RPMI8226 (cell line): ENCODE measurements around the gene ADGRD1.
"Not testable (repeated sequence)": the region's sequence is repeated elsewhere in the genome, so short reads cannot be mapped to it uniquely, and the experiment has no call there.

ENCODE experiments used
- DNase-seq: peaks from one replicate; pipeline ENCODE4 v3.0.0-alpha.2; 2015

Gene ADGRD1

DNA sequence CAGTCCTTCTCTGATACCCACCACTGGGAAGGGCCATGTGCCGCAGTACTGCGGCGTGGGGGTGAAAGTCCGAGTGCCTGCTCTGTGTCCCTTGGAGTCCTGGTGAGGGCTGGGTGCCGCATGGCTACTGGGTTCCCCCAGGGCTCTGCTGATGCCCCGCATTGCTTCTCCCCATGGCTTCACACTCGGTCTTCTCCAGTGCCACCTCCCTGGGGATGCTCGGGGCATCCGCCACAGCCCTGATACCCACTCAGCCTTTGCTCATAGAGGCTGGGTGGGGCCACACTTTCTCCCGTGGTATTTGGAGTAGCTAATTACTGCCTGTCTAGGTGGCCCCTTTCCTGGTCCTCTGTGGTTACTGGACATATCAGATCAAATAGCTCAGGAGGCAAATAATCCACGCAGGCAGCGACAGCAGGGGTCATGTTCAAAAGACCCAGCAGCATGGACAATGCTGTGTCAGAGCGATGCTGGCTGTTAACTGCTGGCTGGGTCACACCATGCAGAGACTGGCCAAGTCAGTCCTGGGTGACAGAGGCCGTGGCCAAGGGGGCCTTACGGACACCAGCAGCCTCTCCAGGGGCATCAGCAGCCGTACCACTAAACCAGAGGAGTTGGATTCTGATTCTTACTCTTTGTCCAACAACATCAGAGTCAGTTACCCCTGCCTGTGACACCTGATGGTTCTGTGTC, 106.5 kb downstream of the ADGRD1 start:
- no peak for DNase-seq

DNA sequence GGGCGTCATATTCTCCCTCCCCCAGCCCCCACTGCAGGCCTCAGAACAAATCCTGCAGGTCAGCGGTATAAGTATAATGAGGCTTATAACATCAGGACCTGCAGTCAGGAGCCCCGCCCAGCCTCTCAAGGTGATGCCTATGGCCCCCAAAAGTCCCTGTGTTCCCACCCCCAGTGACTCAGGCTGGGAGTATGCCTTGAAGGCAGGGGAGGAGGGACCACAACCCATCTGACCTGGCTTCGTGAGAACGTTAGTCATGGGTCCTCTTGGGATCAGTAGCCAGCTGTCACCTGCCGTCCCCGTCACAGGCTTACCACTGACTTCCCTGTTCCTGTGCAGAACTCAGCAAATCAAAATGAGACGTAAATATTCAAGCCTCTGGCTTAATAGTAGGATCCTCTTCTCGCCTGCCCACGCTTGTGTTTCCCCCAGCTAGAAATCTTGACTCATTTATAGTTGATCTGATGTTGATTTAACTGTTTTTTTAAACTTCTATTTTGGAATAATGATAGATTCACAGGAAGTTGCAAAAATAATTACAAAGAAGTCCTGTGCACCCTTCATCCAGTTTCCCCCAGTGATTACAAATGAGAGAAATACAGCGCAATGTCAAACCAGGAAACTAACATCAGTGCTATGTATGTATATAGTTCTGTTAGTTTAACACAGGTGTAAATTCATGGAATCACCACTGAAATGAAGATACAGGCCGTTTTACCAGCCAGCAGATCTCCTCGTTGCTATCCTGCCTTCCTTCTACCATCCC, 107.5 kb downstream of the ADGRD1 start:
- DNase-seq, result no peak

DNA sequence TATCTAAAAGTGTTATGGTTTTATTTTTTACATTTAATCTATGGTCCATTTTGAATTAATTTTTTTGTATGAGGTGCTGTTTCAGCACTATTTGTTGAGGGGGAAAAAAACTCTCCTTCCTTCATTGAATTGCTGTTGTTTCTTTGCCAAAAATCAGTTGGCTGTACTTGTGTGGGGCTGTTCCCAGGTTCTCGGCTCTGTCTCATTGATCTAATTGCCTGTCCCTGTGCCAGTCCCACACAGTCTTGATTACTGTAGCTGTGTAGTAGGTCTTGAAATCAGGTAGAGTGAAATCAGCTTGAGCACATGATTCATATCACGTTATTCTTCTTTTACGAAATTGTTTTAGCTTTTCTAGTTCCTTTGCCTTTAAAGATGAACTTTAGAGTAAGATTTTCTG, 109.7 kb downstream of the ADGRD1 start:
- DNase-seq, result no peak

DNA sequence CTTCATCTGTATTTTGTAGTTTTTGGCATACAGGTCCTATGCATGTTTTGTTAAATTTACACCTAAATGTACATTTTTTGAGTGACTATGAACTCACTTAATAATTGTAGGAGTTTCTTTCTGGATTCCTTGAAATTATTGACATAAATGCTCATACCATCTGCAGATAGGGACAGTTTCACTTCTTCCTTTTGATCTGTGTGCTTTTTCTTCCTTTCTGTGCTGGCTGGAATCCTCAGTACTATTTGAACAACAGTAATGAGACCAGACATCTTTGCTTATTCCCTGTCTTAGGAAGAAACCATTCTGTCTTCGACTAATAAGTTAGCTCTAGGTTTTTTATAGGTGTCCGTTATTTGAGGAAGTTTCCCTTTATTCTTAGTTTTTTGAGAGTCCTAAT, 110.3 kb downstream of the ADGRD1 start:
- no peak for DNase-seq

DNA sequence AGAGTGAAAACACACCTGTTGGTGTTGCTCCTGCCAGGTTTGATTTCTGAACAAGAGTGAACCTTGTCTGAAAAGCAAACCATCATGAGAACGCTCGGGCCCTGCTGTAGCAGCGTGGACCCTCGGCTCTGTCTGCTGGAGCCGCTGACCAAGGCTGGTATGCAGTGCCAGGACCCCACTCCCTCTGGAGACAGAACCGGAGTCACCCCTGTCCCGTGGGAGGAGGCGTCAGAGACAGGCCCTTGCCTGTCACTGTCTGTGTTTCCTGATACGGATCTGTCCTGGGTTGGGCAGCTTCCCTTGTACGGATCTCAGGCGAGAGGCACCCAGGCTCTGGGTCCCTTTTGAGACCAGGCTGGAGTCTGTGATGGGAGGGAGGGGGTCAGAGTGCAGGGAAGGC, 111.6 kb downstream of the ADGRD1 start:
- no peak for DNase-seq

DNA sequence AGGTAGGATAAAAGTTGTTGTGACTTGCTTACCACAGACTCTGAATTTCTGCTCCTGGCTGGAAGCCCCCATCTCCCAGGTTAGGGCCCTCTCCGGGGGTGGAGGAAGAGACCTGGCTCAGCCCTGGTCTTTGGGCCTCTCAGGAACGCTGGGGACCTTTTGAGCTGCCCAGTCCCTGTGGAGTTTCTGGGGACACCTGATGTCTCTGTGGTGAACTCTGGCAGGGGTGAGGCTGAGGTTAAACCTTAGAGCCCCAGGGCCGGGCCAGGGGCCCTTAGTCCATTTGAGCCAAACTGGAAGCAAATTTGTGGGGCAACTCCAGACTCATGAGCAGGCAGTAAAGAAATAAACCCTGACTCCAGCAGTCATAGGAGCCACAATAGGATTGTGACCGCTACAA, 112.1 kb downstream of the ADGRD1 start:
- no peak for DNase-seq

DNA sequence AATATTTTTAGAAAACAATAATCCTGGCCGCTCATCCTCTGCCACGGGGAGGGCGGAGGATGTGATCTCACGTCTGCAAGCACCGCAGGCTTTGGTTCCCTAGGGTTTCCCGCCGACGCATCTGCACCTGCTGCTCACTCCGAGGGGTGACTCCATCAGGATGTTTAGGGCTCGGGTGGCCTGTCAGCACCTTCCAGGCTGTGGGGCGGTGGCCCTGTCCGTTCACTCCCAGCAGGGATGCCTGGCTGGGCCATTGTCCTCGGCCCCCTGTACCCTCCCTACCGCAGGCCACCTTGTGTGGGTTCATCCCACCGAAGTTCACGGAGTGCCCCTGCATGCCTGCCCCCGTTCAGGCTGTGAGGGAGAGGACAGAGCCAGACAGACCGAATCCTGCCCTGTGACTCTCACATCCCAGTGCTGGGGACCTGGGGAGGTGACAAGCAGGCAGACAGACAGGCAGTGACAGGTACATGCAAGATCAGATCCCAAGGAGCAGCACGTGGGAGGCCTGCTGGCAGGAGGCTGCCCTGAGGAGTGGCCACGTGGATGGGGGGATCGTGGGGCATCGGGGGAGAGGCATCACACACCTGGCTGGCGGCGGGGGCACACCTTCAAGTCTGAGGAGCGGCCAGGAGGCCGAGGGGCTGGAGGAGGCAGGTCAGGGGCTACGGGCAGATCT, 112.6 kb downstream of the ADGRD1 start:
- no peak for DNase-seq

DNA sequence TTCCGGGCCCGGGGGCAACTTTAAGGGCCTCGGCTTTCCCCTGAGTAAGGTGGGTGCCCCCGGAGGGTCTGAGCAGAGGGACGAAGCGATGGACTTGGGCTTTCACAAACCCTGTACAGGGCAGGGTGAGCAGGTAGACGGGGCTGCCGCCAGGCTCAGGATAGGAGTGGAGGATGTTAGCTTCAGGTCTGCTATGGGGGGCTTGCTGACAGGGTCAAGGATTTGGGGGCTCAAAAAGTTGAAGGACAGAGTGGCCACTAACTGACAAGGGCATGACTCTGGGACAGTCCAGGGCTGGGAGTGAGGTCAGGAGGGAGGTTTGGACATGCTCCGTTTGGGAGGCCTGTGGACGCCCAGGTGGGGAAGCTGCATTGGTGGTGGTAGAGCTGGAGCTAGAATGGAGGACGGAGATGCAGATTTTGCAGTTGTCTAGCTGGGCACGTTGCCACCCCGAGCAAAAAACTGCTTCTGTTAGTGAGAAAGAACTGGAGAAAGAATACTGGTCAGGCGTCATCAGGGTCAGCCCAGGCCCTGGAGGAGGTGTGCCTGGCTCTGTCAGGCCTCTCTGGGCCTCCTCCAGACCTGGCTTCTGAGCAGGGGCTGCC, 113.3 kb downstream of the ADGRD1 start:
- DNase-seq, result peak; percentile 7

DNA sequence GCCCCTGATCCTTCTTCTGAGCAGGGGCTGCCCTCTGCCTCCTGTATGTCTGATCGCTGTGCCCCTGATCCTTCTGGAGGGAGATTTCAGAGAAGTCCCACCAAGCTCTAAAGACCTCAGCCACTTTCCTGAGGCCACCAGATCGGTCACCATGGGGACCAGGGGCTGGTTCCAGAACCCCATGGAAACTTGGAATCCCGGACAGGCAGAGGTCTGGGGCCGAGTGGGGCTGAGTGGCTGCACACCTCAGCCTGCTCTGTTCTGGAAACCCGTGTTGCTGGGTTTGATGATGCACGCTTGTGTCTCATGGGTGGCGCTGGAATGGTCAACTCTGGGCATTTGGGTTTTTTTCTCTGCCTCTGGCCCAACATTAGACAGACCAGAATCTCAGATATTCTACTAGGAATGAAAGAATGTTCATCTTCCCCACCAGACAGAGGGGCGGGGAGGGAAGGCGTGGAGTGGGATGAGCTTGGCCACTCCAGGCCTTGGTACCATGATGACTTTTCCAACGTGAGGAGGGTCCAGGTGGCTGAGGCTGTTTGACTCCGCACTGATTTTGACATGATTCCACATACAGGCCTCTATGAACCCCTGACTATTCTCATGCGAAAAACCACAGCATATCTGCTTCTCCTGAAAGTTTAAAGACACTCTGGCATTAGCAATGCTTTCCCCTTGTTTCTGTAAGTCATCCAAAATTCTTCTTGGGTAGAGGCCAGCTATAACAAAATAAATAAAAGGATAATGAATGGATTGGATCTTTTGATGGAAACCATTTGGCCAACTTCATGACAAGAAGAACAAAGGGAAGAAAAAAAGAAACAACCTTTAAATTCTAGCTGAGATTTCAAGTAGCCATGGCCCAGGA, 114.5 kb downstream of the ADGRD1 start:
- no peak for DNase-seq

DNA sequence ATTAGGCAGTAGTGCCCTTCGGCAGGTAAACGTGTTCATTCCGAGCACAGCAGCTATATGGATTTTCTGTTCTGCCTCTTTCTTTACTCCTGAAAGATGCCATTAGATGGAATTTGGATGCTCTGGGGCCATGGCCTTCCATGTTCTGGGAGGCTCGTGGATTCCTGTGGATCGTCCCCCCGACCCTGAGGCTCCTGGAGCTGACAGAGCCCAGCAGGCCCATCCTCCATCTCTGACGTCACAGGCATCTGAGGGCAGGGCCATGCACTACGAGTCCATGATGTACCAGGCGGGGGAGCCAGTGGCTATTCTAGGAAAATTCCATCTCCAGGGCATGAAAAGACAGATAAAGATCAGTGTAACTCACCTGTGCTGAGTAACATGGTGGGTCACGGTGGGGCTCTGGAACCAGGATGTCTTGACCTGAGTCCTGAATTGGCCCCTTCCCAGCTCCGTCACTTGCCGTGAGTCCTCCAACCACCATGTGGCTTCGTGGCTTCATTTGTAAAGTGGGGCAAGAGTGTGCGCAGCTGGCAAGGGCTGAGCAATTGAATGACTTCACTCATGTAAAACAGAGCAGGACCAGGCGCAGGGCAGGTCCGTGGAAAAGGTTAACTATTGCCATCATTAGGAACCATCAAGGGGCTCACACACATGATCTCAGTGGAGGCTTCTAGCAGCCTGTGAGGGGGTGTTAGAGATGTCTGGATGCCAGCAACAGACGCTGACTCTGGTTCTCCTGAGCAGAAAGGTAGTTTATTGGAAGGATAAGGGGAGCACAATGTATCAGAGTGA, 115.4 kb downstream of the ADGRD1 start:
- peak; percentile 7 for DNase-seq

DNA sequence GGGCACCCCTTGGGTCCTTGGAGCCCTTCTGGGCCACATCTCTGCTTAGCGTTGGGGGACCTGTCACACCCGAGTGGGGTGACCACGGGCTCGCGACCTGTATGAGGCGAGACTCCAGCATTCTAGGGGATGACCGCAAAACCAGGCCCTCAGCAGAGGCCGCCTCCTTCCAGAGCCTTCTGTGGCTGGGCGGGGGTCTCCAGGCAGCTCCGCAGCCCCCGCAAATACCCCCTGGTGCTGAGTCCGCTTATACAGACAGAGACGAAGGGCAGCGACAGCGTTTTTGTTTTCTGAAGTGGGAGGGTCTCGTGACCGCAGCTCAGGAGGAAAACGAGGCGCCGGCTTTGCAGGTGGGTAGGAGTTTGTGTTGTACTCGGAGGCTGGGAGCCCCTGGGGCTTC, 116.4 kb downstream of the ADGRD1 start:
- DNase-seq, result not testable (repeated sequence)

DNA sequence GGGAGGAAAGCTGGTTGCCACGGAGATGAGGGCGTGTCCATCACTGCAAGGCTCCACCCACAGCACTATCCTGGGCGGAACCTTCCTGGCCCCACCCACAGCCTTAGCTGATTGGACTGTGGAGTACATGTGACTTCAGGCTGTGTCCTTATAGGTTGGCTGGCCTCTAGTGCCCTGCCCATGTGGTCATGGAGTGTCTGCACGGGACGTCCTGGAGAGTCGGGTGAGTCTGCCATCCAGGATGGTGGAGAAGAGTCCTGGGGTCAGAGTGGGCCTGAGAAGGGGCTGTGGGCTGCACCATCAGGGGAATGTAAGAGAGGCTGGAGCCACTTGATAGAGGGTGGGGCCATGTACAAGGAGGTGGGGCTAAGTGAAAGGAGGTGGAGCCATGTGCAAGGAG, 117.0 kb downstream of the ADGRD1 start:
- not testable (repeated sequence) for DNase-seq

DNA sequence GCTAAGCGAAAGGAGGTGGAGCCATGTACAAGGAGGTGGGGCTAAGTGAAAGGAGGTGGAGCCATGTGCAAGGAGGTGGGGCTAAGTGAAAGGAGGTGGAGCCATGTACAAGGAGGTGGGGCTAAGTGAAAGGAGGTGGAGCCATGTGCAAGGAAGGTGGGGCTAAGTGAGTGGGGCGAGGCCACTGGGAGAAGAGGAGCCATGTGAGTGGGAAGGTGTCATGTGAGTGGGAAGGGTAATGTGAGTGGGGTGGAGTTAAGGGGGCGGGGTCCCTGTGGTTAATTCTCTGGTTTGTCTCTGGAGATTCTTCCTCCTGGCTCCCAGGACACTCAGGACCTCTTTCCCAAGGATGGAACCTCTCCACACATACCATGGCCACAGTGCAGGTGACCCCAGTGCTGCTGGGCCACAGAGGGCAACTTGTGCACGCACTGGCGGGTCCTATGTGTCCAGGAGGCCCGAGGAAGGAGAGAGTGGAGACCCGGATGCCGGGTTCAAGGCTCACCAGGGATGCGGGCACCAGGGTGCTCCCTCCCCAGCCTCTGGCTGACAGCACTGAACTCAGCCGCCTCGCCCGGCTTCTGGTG, 117.6 kb downstream of the ADGRD1 start:
- DNase-seq, result not testable (repeated sequence)

DNA sequence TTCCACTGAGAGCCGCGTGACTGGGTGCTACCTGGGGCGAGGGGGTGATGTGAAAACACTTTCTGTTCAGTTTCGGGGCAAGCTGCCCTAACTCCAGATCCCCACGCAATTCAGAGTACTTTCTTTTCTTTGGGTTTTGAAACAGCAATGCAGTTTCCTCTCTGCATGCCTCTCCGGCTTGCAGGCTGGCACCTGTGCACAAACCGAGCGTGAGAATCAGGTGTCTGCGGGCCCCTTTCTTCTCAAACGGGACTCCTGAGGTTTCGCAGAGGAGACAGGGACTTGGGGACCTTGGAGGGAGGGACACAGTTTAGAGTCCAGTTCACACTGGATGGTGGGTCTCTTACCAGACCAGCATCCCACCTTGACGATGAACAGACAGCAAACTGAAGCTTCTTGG, 118.2 kb downstream of the ADGRD1 start:
- not testable (repeated sequence) for DNase-seq

DNA sequence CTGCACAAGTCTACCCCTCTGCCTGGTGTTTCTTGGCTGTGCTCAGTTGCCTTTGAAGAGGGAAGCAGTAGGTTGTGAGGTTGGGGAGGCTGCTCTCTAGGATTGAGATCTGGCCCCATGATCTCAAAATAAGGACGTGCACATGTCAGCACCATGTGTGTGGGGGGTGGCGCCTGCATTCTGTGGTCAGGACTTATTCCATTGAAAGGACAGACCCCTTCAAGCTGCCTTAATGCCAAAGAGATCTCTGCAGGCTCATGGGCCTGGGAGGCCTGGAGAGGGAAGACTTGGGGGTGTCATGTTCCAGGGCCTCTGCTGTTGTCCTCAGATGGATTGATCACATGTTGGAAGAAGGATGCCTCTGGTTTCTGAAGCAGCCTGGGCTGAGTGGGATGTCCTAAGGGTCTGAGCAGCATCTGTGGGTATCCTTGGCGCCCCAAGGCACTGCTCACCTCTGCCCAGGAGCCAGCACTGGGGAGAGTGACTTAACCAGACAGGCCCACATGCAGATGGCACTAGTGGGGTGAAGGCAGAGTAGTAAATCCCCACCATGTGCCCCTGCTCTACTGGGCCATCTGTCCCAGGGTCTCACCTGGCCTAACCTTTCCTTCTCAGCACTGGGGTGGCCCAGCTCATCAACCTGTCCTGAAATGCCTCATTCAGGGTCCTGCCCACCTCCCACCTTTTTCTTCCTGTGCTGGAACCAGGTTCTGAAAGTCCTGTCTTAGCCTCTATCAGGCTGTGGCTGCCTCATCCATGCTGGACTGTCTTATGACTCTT, 118.9 kb downstream of the ADGRD1 start:
- DNase-seq, result no peak

DNA sequence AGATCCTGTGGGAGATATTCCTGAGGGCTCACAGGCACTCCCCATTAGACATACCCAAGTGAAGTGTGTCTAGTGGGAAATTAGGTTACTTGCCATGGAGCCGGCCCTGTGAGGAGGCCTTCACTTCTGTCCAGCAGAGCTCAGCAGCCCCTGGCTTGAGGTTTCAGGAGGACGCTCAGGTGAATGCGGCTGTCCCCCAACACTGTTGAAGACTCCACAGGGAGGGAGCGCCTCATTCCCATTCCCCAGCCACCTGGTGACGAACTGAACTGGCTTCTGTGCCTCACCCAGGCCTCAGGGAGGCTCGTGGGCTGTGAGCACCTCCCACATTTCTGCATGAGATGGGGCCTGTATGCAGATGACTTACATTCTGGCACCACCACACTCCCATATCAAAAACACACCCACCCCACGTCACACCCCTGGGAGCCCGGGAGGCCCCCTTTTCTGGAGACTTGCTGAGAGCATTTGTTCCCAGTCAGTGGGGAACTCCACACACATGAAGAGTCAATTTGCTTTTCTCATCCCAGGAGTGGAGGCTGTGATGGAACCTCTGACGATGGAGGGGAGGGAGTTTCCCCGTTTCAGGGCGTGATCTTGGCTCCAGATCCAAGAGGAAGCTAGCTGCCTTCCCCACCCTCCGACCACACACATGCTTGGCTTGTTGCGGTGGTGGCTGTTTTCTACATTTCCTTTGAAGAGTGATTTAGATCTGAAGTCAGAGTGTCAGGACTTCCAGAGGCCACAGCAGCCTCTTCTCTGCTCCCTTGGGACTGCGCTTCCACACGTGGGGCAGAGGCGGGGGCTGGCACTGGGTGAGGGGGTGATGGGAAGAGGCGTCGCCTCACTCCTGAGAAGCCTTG, 120.7 kb downstream of the ADGRD1 start:
- DNase-seq, result no peak

DNA sequence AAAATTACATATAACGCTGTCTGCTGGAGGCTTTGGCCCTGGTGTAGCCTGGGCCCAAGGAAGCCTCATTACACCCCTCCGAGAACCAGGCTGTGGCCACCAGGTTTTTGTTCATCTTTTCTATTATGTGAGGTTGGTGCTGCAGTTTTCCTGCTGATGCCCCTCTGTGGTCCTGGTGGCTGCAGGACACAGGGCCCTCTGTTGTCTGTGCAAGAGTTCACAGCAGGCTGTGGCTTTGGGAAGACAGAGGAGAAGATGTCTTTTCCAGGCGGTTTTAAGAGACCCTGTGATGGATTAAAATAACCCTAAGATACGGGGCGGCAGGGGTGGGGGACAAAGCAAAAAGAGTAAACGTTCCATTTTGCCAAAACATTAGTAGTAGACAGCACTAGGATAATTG, 121.5 kb downstream of the ADGRD1 start:
- DNase-seq, result no peak

DNA sequence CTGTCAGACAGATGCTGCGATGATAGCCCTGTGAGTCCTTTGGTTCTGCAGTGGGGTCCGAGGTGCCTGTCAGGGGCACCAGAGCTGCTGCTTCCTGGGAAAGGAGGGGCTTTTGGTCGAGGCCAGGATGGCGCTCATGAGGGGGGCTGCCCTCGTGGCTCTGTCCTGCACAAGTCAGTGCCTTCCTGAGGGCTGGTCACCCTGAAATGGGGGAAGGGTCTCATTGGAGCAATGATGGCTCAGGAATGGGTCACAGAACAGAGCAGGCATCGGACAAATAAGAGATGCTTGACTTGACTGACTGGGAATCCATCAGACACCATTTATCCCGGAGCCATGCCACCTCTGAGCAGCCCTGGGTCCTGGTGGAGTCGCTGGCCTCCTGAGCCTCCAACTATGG, 121.9 kb downstream of the ADGRD1 start:
- no peak for DNase-seq

DNA sequence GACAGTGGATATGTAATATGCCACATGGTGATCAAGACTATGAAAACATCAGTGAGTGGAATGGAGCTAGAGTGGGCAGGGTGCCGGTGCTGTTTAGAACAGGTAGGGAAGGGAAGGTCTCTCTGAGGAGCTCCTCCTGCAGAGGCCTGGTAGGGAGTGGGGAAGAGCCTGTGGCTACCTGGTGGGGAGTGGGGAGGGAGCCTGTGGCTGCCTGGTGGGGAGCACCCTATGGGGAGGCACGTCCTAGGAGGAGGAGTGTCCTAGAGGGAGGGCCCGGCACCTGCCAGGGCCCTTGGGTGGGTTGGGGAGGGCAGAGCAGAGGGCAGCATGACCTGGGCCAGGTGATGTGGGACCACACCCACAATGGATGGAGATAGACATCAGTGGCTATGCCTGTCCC, 122.6 kb downstream of the ADGRD1 start:
- DNase-seq, result no peak
